K562 (cell line): Measurements from ENCODE around the gene MAGEB4. TPM values are rescaled to one million over a fixed set of nuclear protein-coding genes. Genes with fewer than 3 reads are reported as not detected.

Source experiments
- ATAC-seq: fragments of 200-7000 bp; cut with Tn5 transposase; 3 replicates; pipeline ENCODE4 v1.9.1; 2020; ENCODE audit warnings: moderate library complexity
- BruUV-seq: library from RNA; stranded (reverse); fragments of 400-500 nt; replicated peaks from 2 replicates; lab custom pipeline; 2021; lab: Mats Ljungman, UMichigan
- CTCF ChIA-PET: fragments of 300-600 bp; formaldehyde crosslinking; extraction: SDS; loops from one replicate; lab custom pipeline; 2021; ENCODE audit warnings: low intra/inter-chr PET ratio; lab: Yijun Ruan, JAX
- POLR2A ChIA-PET: fragments of 300-600, 350-650 bp; sonication (Branson Sonifier 250); formaldehyde crosslinking; extraction: SDS; loops from one replicate; lab custom pipeline; 2021; ENCODE audit warnings: antibody characterized with exemption, inconsistent platforms; lab: Yijun Ruan, JAX
- DNase-seq, 4 experiments: peaks; one replicate each; pipeline versions ENCODE4 v3.0.0 to v3.0.0-alpha.2; 2011 to 2018; ENCODE audit warnings: low spot score in 3 of 4, mixed read lengths in 3 of 4; ENCODE audit errors: extremely low read depth in 1 of 4
- FAIRE-seq: peaks from 2 replicates; lab custom pipeline; 2011; peaks lifted over from hg19 to GRCh38; lab: Jason Lieb, UNC
- H2AFZ ChIP-seq: 2 replicates; pipeline ENCODE4 v1.6.0; 2011; ENCODE audit warnings: low read depth, low read length, control low read depth, inconsistent platforms
- H3K27ac ChIP-seq: fragments of 200-600 bp; 3 replicates; pipeline ENCODE4 v1.8.0; 2011; ENCODE audit warnings: low read depth, mild to moderate bottlenecking, control low read depth, inconsistent platforms, low read length, moderate library complexity, mixed read lengths; ENCODE audit errors: extremely low read depth
- H3K27me3 ChIP-seq, 2 experiments: fragments of 300-600 bp in 1 of 2; 2 replicates in 1 of 2; 3 replicates in 1 of 2; pipeline versions ENCODE4 v1.6.0 to v1.8.0; 2011; ENCODE audit warnings: inconsistent platforms in 2 of 2, low read length in 2 of 2, mild to moderate bottlenecking in 1 of 2, mixed read lengths in 1 of 2, moderate library complexity in 1 of 2; ENCODE audit not compliant: control insufficient read depth in 2 of 2, insufficient read depth in 2 of 2
- H3K36me3 ChIP-seq: fragments of 300-600 bp; 3 replicates; pipeline ENCODE4 v1.8.0; 2011; ENCODE audit warnings: mild to moderate bottlenecking, low read length, inconsistent platforms; ENCODE audit not compliant: control insufficient read depth, insufficient read depth
- H3K4me1 ChIP-seq, 2 experiments: fragments of 200-600 bp in 1 of 2; replicated peaks in 1 of 2; 2 replicates in 1 of 2; 3 replicates in 1 of 2; pipeline versions ENCODE4 v1.5.1 to v1.8.0; 2011; ENCODE audit warnings: inconsistent platforms in 2 of 2, low read length in 2 of 2, mild to moderate bottlenecking in 1 of 2, mixed read lengths in 1 of 2, moderate library complexity in 1 of 2; ENCODE audit not compliant: control insufficient read depth in 2 of 2, insufficient read depth in 2 of 2
- H3K4me2 ChIP-seq: 2 replicates; pipeline ENCODE4 v1.6.1; 2011; ENCODE audit warnings: low read length, control low read depth, inconsistent platforms, mixed read lengths; ENCODE audit not compliant: insufficient read depth
- H3K4me3 ChIP-seq: fragments of 200-600 bp; sonication (generic), shearing (Covaris generic); 2 replicates; pipeline ENCODE4 v1.5.1; 2016; ENCODE audit warnings: control low read depth, inconsistent platforms
- H3K79me2 ChIP-seq: fragments of 200-600 bp; 3 replicates; pipeline ENCODE4 v1.8.0; 2011; ENCODE audit warnings: low read length, inconsistent platforms; ENCODE audit not compliant: control insufficient read depth, insufficient read depth
- H3K9ac ChIP-seq, 2 experiments: 2 replicates each; pipeline versions ENCODE4 v1.6.0 to v1.6.1; 2011; ENCODE audit warnings: low read depth in 2 of 2, low read length in 2 of 2, control low read depth in 1 of 2, inconsistent platforms in 1 of 2, mild to moderate bottlenecking in 1 of 2, mixed read lengths in 1 of 2; ENCODE audit not compliant: insufficient read depth in 1 of 2
- H3K9me1 ChIP-seq: one replicate; pipeline ENCODE4 v1.6.0; 2011; ENCODE audit warnings: inconsistent platforms, mild to moderate bottlenecking, low read length, moderate library complexity; ENCODE audit not compliant: control insufficient read depth, insufficient read depth
- H3K9me3 ChIP-seq: replicated peaks from 2 replicates; pipeline ENCODE4 v1.5.1; 2011; ENCODE audit warnings: low read depth, low read length, inconsistent platforms; ENCODE audit not compliant: control insufficient read depth, insufficient read depth
- H4K20me1 ChIP-seq: replicated peaks from 2 replicates; pipeline ENCODE4 v1.6.1; 2011; ENCODE audit warnings: low read length, inconsistent platforms, mixed read lengths; ENCODE audit not compliant: control insufficient read depth, insufficient read depth
- CBX3 ChIP-seq, 2 experiments: IDR thresholded peaks; 1 replicate in 1 of 2; 2 replicates in 1 of 2; pipeline ENCODE4 v1.6.1; 2012; ENCODE audit warnings: inconsistent platforms in 2 of 2, low read length in 2 of 2, borderline replicate concordance in 1 of 2, control low read depth in 1 of 2
- FUS ChIP-seq: fragments of 200-400 bp; formaldehyde crosslinking; optimal IDR thresholded peaks from 2 replicates; pipeline ENCODE3; 2017; ENCODE audit warnings: low read depth, low read length
- HDAC3 ChIP-seq: fragments of 450-650 bp; IDR thresholded peaks from 2 replicates; pipeline ENCODE4 v1.6.1; 2018; ENCODE audit warnings: borderline replicate concordance, mild to moderate bottlenecking, moderate library complexity; ENCODE audit not compliant: partially characterized antibody
- KAT7 ChIP-seq: sonication (generic); formaldehyde crosslinking; IDR thresholded peaks from 2 replicates; pipeline ENCODE4 v1.8.0; 2022; ENCODE audit warnings: missing genetic modification reagents, mild to moderate bottlenecking, borderline replicate concordance
- POLR2AphosphoS2 ChIP-seq: IDR thresholded peaks from 2 replicates; pipeline ENCODE4 v1.6.1; 2012; ENCODE audit warnings: low read length, improper control_type of control experiment
- POLR2B ChIP-seq: fragments of 450-650 bp; IDR thresholded peaks from 2 replicates; pipeline ENCODE4 v1.6.1; 2018; ENCODE audit warnings: low read depth; ENCODE audit not compliant: partially characterized antibody
- SREBF2 ChIP-seq: sonication (generic); formaldehyde crosslinking; IDR thresholded peaks from 2 replicates; pipeline ENCODE4 v1.4.0; 2020; ENCODE audit warnings: mild to moderate bottlenecking, missing genetic modification reagents
- ZBTB7A ChIP-seq: IDR thresholded peaks from 2 replicates; pipeline ENCODE4 v1.6.1; 2011; ENCODE audit warnings: low read depth, mild to moderate bottlenecking, low read length, moderate library complexity, borderline replicate concordance; ENCODE audit not compliant: control insufficient read depth
- ZBTB9 ChIP-seq: fragments of 450-650 bp; formaldehyde crosslinking; IDR thresholded peaks from 2 replicates; pipeline ENCODE4 v1.4.0; 2020; ENCODE audit warnings: mild to moderate bottlenecking, moderate library complexity
- ZFP36 ChIP-seq: fragments of 150-350 bp; IDR thresholded peaks from 2 replicates; pipeline ENCODE4 v1.6.1; 2018; ENCODE audit warnings: low read length, low read depth; ENCODE audit not compliant: partially characterized antibody
- WGBS: fragments of 100-300 bp; shearing (Covaris generic); methylation state at CpG from one replicate; pipeline ENCODE4 v1.1.6; 2016; ENCODE audit warnings: low coverage, mixed read lengths; ENCODE audit not compliant: insufficient coverage; ENCODE audit errors: missing lambda C conversion rate; 5-methylcytosine and 5-hydroxymethylcytosine counted together
- in situ Hi-C: fragments of 300-500 bp; cut with MboI; formaldehyde crosslinking; loops from 4 replicates; pipeline ENCODE4 v1.15.0; 2018; ENCODE audit warnings: inconsistent platforms, mixed read lengths
- intact Hi-C: fragments of 100-400 bp; cut with micrococcal nuclease; formaldehyde crosslinking; loops from 2 replicates; pipeline ENCODE4 v1.14.2; 2022
- polyA plus RNA-seq, 8 experiments: library from polyadenylated mRNA; depleted of rRNA in 4 of 8; stranded (reverse) in 5 of 8; unstranded in 3 of 8; fragments of >200 nt; fragmentation: Nextera tagmentation in 2 of 8; fragmentation: Illumina TruSeq in 1 of 8; extraction: Ambion mirVana in 2 of 8; extraction: Trizol in 1 of 8; gene quantifications; 2 replicates each; pipeline versions ENCODE4 v1.2.1 to v1.2.3, GENCODE V29; 2011 to 2014; ENCODE audit warnings: inconsistent platforms in 1 of 8, missing spikeins in 1 of 8
- total RNA-seq, 7 experiments: library from RNA; depleted of rRNA in 6 of 7; stranded (reverse); fragments of >200 nt in 6 of 7; fragmentation: Illumina TruSeq in 2 of 7; extraction: Trizol in 2 of 7; gene quantifications; 2 replicates each; pipeline versions ENCODE4 v1.2.1 to v1.2.3, GENCODE V29; 2011 to 2021; ENCODE audit warnings: low replicate concordance in 1 of 7

The MAGEB4 gene
- total and polyA plus RNA-seq, 9 of the 15 experiments (the other 6 are each of a cell fraction or from before 2014, with no cell fraction given) = 0.04 to 0.09 (median 0.06) TPM; not detected in 6

GRCh38 chrX:30219372-30219771, 22.4 kb upstream of the MAGEB4 start:
- Histone ChIP-seq H3K27ac (no peak overlapping the region), H3K4me2 (no peak overlapping the region), H3K4me1 (peaks cover 8 to 12% of the 10 kb centered on the region in 2 experiments), H3K36me3 (peaks cover 19% of the 10 kb centered on the region; the same call in 2 of the 3 replicates), H3K9ac (no peak overlapping the region), H3K79me2 (peaks cover 22% of the 10 kb centered on the region), H3K9me1 (no peaks in the 10 kb centered on the region), H2AFZ (no peak overlapping the region), H3K4me3 (no peak overlapping the region), H4K20me1 (no peaks in the 10 kb centered on the region), H3K9me3 (no peaks in the 10 kb centered on the region), H3K27me3 (no peaks in the 10 kb centered on the region)
- TF ChIP-seq POLR2AphosphoS2 (no peak), FUS (no peak), SREBF2 (CRISPR knock-in tag) (no peak), ZBTB7A (no peak), ZFP36 (no peak), CBX3 (IDR thresholded peaks at IDR 0.05; ENCODE audit: borderline replicate concordance in 1 of 2, low read length in 2 of 2) (no peak), KAT7 (CRISPR knock-in tag) (no peak), POLR2B (no peak), ZBTB9 (CRISPR knock-in tag) (no peak), HDAC3 (no peak)
- intact Hi-C loops = loop anchor here (5.0 kb wide), 2 partner anchors 63 to 77 kb away; no protein-coding TSS in a partner anchor
- DNase-seq (no peak), ATAC-seq (no peak), FAIRE-seq (no peak)
- 82% methylated on average over 3 of the region's 4 CpGs for WGBS
- ChIA-PET POLR2A (no interaction called here), CTCF (no interaction called here)
- in situ Hi-C loops = no loop called here
- BruUV-seq = no TSS peak
